Urinary bladder (tissue), 4 donors: ENCODE data around the gene TPPP2. TPM values are rescaled to one million over a fixed set of nuclear protein-coding genes. Genes with fewer than 3 reads are reported as not detected.

ENCODE experiments used
- DNase-seq: peaks from one replicate; pipeline ENCODE4 v3.0.0-alpha.2; 2015; ENCODE audit errors: extremely low spot score
- H3K27ac ChIP-seq: one replicate; pipeline ENCODE4 v1.5.1; 2013; ENCODE audit warnings: low read depth, mild to moderate bottlenecking, moderate library complexity
- H3K36me3 ChIP-seq: one replicate; pipeline ENCODE4 v1.6.1; 2013; ENCODE audit warnings: mild to moderate bottlenecking, moderate library complexity; ENCODE audit not compliant: insufficient read depth
- H3K4me1 ChIP-seq: one replicate; pipeline ENCODE4 v1.6.1; 2013; ENCODE audit warnings: mild to moderate bottlenecking, moderate library complexity; ENCODE audit not compliant: insufficient read depth
- H3K4me3 ChIP-seq: one replicate; pipeline ENCODE4 v1.5.1; 2013; ENCODE audit warnings: low read depth, low read length
- WGBS: extraction: QIAGEN DNeasy Blood & Tissue Kit; methylation state at CpG from one replicate; pipeline ENCODE4 v1.1.7; 2013; 5-methylcytosine and 5-hydroxymethylcytosine counted together
- polyA plus RNA-seq: library from polyadenylated mRNA; stranded (reverse); fragments of 200-250 nt; gene quantifications from one replicate; pipeline ENCODE4 v1.2.3, GENCODE V29; 2013
- total RNA-seq: library from RNA; depleted of rRNA; stranded (reverse); fragments of >200 nt; gene quantifications from one replicate; pipeline ENCODE4 v1.2.3, GENCODE V29; 2014
- donor health status: healthy with polysubstance abuse.
- donor health status: healthy.

Gene TPPP2
- total and polyA plus RNA-seq, 2 donors, result not detected

DNA sequence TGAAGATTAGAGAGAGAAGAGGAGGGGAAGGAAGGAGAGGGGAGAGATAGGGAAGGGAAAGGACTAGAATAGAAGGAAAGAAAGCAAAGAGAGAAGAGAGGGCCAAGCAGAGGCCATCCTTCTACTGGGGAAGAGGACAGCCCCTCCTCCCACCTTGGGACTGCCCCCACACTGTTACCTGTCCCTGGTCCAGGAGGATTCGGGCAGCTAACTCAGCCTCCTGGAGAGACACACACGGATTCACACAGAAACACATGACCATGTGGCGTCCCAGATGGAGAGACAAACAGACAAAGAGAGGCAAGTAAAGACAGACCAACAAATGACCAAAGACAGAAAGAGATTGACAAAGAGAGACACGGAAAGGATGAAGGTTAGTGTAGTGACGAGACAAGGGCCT lies 7.3 kb upstream of the TPPP2 start:
- no peak for DNase-seq
- no peak overlapping the region for H3K27ac ChIP-seq
- 80% methylated on average over 5 of the region's 5 CpGs for WGBS
- no peaks in the 10 kb centered on the region for H3K4me1 ChIP-seq
- no peak overlapping the region for H3K4me3 ChIP-seq
- peaks cover 5% of the 10 kb centered on the region for H3K36me3 ChIP-seq

DNA sequence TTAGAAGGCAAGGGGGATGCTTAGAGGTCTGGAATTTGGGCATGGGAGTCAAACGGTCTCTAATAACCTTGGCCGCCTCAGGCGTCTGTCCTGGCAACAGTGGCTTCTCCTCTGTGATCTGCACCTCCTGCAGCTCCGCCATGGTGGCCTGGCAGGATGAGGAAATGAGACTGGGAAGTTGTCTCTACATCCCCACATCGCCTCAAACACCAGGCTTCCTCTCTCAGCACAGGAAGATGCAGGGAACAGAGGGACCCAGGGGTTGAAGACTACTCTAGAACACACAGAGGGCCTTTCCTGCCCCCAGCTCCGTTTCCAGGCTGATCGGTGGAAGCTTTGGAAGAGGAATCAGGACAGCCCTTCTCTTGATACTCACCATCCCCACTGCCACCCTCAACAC lies 6.8 kb upstream of the TPPP2 start:
- WGBS, result 53% methylated on average over 7 of the region's 7 CpGs
- Histone ChIP-seq H3K4me3 (no peak overlapping the region), H3K27ac (no peak overlapping the region), H3K4me1 (no peaks in the 10 kb centered on the region), H3K36me3 (peaks cover 3% of the 10 kb centered on the region)
- no peak for DNase-seq

DNA sequence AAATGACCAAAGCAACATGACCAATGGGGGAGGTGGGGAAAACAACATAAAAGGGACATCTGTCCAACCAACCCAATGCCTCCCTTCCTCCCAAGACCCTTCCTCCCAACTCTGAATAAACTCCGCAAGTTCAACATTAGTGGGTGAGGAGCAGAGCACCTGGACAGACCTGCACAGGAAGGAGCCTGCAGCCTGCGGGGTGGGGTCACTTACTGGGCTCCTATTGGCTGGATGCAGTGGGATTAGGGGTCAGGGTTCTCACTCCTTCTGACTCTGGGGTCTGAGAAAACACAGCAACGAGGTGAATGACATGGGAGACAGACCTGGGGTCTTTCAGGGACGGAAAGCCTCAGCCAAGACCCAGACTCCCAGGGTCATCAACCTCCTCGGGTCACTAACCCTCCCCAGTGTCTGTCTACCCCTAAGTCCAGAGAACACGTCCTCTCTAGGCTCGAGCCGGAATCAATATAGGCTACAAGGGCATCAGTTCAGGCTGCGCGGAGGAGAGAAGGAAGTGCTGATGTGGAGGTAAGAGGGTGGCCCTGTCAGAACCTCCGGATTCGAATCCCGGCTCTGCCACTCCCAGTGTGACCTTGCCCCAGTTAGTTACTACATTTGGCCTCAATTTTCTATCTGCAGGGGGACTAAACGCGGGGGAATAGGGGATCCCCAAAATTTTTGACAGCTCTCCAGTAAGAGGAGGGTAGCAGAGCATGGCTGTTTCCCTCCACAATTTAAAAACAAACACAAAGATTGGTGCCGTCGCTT lies 6.0 kb upstream of the TPPP2 start:
- Histone ChIP-seq H3K4me1 (no peaks in the 10 kb centered on the region), H3K4me3 (peak overlapping the region; percentile 87), H3K36me3 (peaks cover 2% of the 10 kb centered on the region), H3K27ac (no peak overlapping the region)
- no peak for DNase-seq
- WGBS, result 19% methylated on average over 17 of the region's 17 CpGs

DNA sequence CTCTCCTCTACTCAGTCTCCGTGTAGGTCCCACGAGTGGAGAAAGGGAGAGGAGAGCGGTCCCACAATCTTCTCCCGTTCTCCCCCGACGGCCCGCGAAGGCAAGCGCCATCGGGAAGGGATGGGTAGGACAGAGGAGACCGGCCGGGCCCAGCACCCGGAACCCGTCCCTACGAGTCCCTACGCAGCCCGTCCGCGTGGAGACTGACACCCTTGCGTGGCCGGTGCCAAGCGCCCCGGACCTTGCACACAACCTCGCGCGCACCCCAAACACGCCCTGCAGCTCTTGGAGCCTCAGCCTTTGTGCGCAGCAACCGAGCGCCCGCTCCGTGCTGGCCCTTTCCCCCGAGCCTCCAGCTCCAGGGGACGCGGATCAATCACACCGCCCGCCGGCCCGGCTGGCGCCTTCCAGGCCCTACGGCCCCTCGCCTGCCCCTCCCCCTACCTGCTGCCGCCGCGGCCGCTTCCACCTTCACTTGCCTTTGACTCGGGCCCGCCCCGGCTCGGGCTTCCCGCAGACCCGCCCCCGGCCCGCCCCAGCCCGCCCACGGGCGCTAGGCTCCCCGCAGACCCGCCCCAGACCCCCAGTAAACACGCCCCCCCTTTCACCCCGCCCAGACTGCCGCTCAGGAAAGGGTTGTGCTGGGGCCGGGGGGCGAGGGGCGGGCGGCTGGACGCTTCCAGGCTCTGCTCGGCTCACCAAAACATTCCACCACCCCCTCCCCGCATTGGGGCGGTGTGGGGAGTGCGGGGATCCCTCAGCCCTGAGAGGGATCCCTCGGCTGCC lies 5.2 kb upstream of the TPPP2 start, which contains the start of gene NDRG2:
Gene NDRG2, minus strand, starts transcription at position 477 of the 786 bp plus-strand sequence. CDS start 1,746 bp downstream, outside the sequence.
- Histone ChIP-seq H3K4me1 (no peaks in the 10 kb centered on the region), H3K27ac (peak within 1 kb of the TSS; percentile 95), H3K4me3 (peak within 1 kb of the TSS; percentile 87), H3K36me3 (peaks cover 2% of the 10 kb centered on the region)
- under 1% methylated on average over 72 of the region's 72 CpGs for WGBS
- no peak for DNase-seq

DNA sequence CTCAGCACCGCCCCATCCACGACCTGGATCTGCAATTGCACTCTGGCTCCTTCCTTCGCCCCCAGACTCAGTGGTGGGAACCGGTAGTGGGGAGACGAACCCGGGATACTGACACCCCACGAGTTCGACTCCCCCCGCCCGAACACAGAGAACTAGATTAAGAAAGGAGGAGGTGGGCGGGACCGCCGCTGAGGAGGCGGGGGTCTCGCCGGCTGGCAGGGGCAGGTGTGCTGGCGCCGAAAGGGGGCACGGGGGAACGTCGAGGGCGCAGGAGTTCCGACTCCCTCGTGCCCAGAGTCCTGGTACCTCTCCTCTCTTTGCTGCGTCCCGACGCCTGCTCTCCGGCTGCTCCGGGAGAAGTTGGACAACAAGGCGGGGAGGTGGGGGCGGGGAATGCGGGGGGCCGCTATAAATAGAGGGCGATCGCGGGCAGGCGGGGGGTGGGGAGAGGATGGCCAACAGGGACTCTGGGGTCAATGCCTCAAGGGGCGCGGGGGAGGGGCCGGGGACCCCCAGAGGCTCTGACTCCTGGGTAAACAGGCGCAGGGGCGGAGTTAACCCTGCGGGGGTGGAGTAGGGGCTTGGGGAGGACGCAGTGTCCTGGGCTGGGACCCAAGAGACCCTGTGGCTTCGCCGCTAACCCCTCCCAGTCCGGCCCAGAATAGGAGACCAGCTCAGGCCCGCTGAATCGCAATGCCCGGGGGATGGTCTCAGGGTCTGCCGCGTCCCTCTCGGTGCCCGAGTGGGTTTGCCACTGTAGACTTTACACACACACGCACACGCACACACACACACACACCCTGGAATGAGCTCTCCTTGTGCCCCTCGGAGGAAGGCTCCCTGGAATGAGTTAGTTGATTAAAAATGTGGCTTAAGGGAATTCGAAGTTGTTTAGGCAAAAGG lies 4.4 kb upstream of the TPPP2 start:
- DNase-seq, result no peak
- WGBS, result 4% methylated on average over 58 of the region's 58 CpGs
- Histone ChIP-seq H3K36me3 (peaks cover 2% of the 10 kb centered on the region), H3K4me1 (no peaks in the 10 kb centered on the region), H3K27ac (peak overlapping the region; percentile 95), H3K4me3 (peak overlapping the region; percentile 87)

DNA sequence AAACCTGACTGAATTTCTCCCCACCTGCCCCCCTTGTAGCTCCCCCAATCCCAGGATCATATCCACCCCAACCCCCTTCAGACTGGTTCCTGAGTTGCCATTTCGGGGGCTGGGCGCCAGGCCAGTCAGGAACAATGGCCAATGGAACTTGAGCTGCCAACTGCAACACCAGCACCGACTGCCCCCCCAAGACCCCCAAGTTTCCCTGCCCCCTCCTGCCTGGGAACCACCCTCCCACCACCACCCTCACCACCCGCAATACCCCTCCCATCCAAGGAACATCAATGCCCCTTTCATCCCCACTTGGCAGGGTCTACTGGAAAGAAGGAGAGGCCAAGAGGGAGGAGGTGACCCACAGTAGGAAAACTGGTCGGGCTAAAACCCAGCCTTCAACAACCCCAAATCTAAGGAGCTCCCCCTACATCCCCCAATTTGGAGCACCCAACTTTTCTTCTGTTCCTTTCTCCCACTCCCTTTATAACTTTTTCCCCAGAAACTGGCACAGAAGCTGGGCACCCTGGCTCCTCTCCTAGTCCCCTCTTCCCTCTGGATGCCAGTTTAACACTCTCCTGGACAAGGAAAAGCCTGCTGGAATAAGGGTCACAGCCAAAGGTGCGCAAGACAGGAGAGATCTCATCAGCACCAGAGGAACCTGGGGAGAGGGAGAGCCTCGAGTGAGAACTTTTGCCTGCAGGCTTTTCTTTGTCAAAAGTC lies 3.6 kb upstream of the TPPP2 start:
- no peaks in the 10 kb centered on the region for H3K36me3 ChIP-seq
- 61% methylated on average over 7 of the region's 7 CpGs for WGBS
- H3K4me3 ChIP-seq, result no peak overlapping the region
- H3K4me1 ChIP-seq, result no peaks in the 10 kb centered on the region
- DNase-seq, result no peak
- H3K27ac ChIP-seq, result peak overlapping the region; percentile 78

DNA sequence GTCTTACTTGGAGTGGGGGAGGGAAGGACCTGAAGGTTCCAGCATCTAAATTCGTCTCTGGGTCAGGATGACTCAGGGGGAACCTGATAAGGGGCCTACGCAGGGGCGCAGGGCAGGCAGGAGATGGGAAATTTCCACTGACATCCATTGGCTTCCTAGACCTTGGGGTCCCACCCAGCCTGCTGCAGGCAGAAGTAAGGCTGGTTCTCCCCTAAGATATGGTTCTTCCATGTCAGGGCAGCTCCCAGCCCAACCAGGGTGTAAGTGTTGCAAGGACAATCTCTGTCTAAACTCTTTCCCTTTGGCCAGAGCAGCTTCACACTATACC lies 3.1 kb upstream of the TPPP2 start:
- 32% methylated on average over 3 of the region's 3 CpGs for WGBS
- no peaks in the 10 kb centered on the region for H3K36me3 ChIP-seq
- H3K27ac ChIP-seq, result peak overlapping the region; percentile 78
- no peak for DNase-seq
- no peak overlapping the region for H3K4me3 ChIP-seq
- no peaks in the 10 kb centered on the region for H3K4me1 ChIP-seq

DNA sequence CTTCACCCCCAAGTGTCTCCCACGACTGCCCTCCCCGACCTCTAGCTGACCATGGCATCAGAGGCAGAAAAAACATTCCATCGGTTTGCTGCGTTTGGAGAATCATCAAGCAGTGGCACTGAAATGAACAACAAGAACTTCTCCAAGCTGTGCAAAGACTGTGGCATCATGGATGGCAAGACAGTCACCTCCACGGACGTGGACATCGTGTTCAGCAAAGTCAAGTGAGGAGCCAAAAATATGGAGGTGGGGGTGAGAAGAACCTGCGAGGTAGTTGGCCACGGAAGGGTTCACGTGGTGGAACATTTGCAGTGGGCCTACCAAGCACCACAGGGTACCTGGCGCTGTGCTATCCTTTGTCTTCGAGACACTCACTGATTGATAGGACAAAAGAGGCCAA lies 514 bp downstream of the TPPP2 start:
- H3K4me1 ChIP-seq, result no peaks in the 10 kb centered on the region
- no peak overlapping the region for H3K27ac ChIP-seq
- 90% methylated on average over 12 of the region's 12 CpGs for WGBS
- DNase-seq, result no peak
- H3K36me3 ChIP-seq, result no peaks in the 10 kb centered on the region
- no peak overlapping the region for H3K4me3 ChIP-seq

DNA sequence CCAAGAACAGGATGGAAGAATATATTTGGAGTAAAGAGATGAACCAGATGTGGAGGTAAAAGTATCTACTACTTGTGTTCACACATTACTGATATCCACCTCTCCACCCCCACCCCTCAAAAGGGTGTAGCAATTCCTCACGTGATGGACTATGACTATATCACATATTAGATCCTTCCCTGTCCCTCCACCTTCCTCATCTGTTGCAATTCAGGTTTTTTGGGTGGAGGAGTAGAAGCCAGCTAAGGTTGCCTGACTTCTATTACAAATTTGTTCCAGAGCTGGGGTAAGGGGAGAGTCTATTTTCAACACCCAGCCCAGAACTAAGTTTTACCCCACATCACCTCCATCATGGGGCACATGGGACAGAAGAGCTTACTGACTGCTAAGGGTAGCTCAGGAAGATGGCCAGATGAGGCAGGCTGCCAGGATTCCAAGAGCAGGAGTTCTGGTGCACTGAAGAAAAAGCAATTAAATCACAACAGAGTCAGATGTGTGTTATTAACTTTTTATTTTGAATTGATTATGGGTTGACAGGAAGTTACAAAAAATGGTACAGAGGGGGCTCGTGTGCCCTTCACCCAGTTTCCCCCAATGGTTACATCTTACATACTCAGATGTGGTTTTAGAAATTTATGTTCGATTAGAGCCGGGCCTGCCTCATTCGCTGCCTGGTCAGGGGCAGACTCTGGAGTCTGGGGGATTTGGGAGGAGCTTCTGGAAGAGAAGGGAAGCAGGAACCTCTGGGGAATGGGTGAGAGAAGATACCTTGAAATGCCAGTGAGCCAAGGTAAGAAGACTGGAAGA lies 2.5 kb downstream of the TPPP2 start:
- Histone ChIP-seq H3K4me1 (no peaks in the 10 kb centered on the region), H3K36me3 (no peaks in the 10 kb centered on the region), H3K4me3 (no peak overlapping the region), H3K27ac (no peak overlapping the region)
- DNase-seq, result no peak
- 87% methylated on average over 5 of the region's 5 CpGs for WGBS

DNA sequence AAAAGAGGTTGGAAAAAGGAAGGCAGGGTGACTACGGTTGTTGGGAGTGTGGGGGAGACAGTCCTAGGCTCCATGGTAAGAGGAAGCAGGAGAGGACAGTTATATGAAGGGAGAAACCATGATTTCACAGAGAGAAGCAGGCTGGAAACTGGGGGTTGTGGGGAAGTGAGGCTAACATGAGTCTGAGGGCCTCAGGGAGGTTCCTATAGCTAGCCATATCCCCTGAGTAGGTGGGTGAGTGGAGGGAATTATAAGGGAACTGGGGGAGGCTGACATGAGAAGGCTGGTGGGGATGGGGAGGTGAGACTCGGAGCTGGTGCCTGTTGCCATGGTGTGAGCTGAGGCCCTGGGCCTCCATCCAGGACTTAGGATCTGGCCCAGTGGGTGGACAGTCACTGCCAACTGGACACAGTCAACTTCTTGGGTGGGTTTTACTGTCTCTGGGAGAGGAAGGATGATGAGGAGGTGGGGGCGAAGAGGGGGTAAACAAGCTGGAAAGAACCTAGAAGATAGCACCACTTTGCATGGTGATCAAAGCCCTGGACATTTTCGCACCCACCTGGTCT lies 3.2 kb downstream of the TPPP2 start:
- no peak for DNase-seq
- Histone ChIP-seq H3K27ac (no peak overlapping the region), H3K4me3 (no peak overlapping the region), H3K36me3 (no peaks in the 10 kb centered on the region), H3K4me1 (no peaks in the 10 kb centered on the region)
- 81% methylated on average over 4 of the region's 4 CpGs for WGBS

DNA sequence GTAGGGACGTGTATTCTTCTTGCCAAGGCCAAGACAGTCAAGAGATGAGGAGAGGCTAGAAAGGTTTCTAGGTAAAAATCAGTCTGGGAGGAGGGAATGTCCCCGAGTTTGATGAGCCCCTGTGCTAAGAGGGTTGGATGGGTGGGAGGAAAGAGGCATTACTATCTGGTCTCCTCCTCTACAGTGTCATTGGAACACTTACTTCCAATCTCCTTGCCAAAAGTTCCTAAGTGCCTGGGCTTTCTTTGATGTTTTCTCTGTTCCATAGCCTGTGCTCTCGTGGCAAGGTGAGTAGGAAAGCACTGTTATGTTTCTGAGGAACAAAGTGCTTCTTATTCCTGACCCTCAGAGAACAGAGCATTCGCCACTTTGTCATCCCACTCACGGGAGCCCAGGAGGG lies 4.7 kb downstream of the TPPP2 start, which contains the start of gene RNASE13:
Gene RNASE13, minus strand, starts transcription at position 101 of the 400 bp plus-strand sequence. CDS start 519 bp downstream, outside the sequence.
- no peak within 1 kb of the TSS for H3K27ac ChIP-seq

DNA sequence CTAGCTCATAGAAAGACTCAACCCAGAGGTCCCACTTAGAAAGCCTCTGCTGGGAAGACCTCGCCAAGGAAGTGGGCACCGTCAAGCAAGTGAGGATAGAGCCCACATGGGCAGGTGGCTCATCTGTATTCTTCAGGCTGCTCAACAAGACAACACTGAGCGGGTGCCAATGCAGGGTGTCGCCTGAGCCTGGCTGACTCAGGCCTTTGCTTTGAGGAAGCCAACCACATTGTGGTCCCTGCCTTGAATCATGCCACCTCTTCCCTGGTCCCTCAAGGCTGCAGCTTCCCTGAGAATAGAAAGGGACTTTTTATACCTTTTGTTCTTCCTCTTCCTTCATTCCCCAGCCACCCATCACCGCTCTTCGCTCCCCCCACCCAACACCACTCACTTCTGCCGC lies 6.7 kb downstream of the TPPP2 start:
- DNase-seq, result no peak

More for the DNA sequence above, 4.7 kb downstream of the TPPP2 start, which contains the start of gene RNASE13:
- H3K36me3 ChIP-seq, result no peaks in the 10 kb centered on the region
- H3K4me3 ChIP-seq, result no peak within 1 kb of the TSS
- no peak for DNase-seq
- 81% methylated on average over 5 of the region's 5 CpGs for WGBS
- H3K4me1 ChIP-seq, result no peaks in the 10 kb centered on the region

More for the DNA sequence above, 6.7 kb downstream of the TPPP2 start:
- Histone ChIP-seq H3K4me3 (no peak overlapping the region), H3K36me3 (no peaks in the 10 kb centered on the region), H3K4me1 (no peaks in the 10 kb centered on the region), H3K27ac (no peak overlapping the region)
- 93% methylated on average over 7 of the region's 7 CpGs for WGBS
